Ovary (tissue), 9 donors: ENCODE data around the gene MARCO. TPM values are rescaled to one million over a fixed set of nuclear protein-coding genes. Genes with fewer than 3 reads are reported as not detected.

ENCODE experiments used
- DNase-seq, 5 donors: peaks; one replicate each; pipeline ENCODE4 v3.0.0-alpha.2; 2019 to 2020
- H3K27ac ChIP-seq, 2 donors: fragments of 200-600 bp; one replicate each; pipeline versions ENCODE4 v1.5.1 to v1.8.0; 2019 to 2022
- H3K27me3 ChIP-seq: fragments of 200-600 bp; one replicate; pipeline ENCODE4 v1.8.0; 2022
- H3K36me3 ChIP-seq: fragments of 200-600 bp; sonication (generic); one replicate; pipeline ENCODE4 v1.5.1; 2019
- H3K4me1 ChIP-seq: one replicate; pipeline ENCODE4 v1.8.1; 2013; ENCODE audit warnings: mild to moderate bottlenecking, moderate library complexity; ENCODE audit not compliant: insufficient read depth
- H3K4me3 ChIP-seq: fragments of 200-600 bp; sonication (generic); one replicate; pipeline ENCODE4 v1.5.1; 2017
- H3K9me3 ChIP-seq, 2 donors: fragments of 200-600 bp in 1 of 2; sonication (generic) in 1 of 2; one replicate each; pipeline versions ENCODE4 v1.5.1 to v1.8.1; 2013 to 2019; ENCODE audit warnings: mild to moderate bottlenecking in 1 of 2, moderate library complexity in 1 of 2
- CTCF ChIP-seq, 3 donors: fragments of 450-650 bp in 2 of 3; fragments of 200-600 bp in 1 of 3; IDR thresholded peaks; one replicate each; pipeline versions ENCODE4 v1.5.1 to v1.8.0; 2016 to 2022; ENCODE audit warnings: antibody characterized with exemption in 3 of 3, mild to moderate bottlenecking in 1 of 3
- EP300 ChIP-seq: sonication (generic); formaldehyde crosslinking; IDR thresholded peaks from one replicate; pipeline ENCODE4 v1.6.1; 2017; ENCODE audit warnings: antibody characterized with exemption
- POLR2A ChIP-seq: fragments of 450-650 bp; IDR thresholded peaks from one replicate; pipeline ENCODE4 v1.6.1; 2017; ENCODE audit warnings: antibody characterized with exemption, mild to moderate bottlenecking, moderate library complexity
- WGBS, 3 donors: extraction: QIAGEN DNeasy Blood & Tissue Kit in 1 of 3; methylation state at CpG; one replicate each; pipeline versions ENCODE4 v1.1.5 to v1.1.7; 2013 to 2017; 5-methylcytosine and 5-hydroxymethylcytosine counted together
- intact Hi-C, 4 donors: fragments of 100-400 bp; cut with DNase I; formaldehyde crosslinking; loops; one replicate each; pipeline versions ENCODE4 v1.11.0 to v1.15.1; 2022 to 2023
- polyA plus RNA-seq, 2 donors: library from polyadenylated mRNA; stranded (reverse); fragments of 200-250 nt in 1 of 2; fragments of 350-450 nt in 1 of 2; fragmentation: Illumina TruSeq in 1 of 2; extraction: RNeasy Lipid Tissue Mini Kit (QIAGEN cat#74804) in 1 of 2; gene quantifications; one replicate each; pipeline ENCODE4 v1.2.3, GENCODE V29; 2013 to 2014
- total RNA-seq, 7 donors: library from RNA; depleted of rRNA in 2 of 7; stranded (reverse); fragments of >200 nt in 2 of 7; fragmentation: NEBNext Ultra II Directional in 3 of 7; extraction: Animal tissue kit (Norgen Biotek cat#: 25700) in 3 of 7; gene quantifications; one replicate each; pipeline versions ENCODE4 v1.1.0 to v1.2.4, GENCODE V29; 2016 to 2023
- donor health status: DM: no; HTN: no; CAD: no; lungs with moderate emphysema.
- donor health status: DM: no; HTN: no; CAD: no.
- donor health status: Bipolar disorder and iron deficiency.
- donor health status: DM: yes; HTN: yes; CAD: no.
- donor health status: DM: no; HTN: no; CAD: no.
- donor health status: DM: yes; HTN: yes; CAD: no.

MARCO gene
- total and polyA plus RNA-seq, 9 donors, result 1.1 to 19.9 (median 6.0) TPM

- H3K36me3 ChIP-seq, result no peaks in the 10 kb centered on the region
- TF ChIP-seq EP300 (no peak), POLR2A (no peak), CTCF (IDR thresholded peaks at IDR 0.05) (no peak)
- 56 to 69% (median 59%) methylated on average over 11 of the region's 11 CpGs for WGBS, 3 donors
- no peaks in the 10 kb centered on the region for H3K27me3 ChIP-seq
- no peak overlapping the region for H3K4me3 ChIP-seq
- no peak overlapping the region for H3K27ac ChIP-seq
- H3K4me1 ChIP-seq, result no peaks in the 10 kb centered on the region
- DNase-seq, result no peak
- no peaks in the 10 kb centered on the region for H3K9me3 ChIP-seq
- intact Hi-C loops, result no loop called here
These were observed 38.2 kb upstream of the MARCO start for GRCh38 chr2:118903551-118904479.

DNA sequence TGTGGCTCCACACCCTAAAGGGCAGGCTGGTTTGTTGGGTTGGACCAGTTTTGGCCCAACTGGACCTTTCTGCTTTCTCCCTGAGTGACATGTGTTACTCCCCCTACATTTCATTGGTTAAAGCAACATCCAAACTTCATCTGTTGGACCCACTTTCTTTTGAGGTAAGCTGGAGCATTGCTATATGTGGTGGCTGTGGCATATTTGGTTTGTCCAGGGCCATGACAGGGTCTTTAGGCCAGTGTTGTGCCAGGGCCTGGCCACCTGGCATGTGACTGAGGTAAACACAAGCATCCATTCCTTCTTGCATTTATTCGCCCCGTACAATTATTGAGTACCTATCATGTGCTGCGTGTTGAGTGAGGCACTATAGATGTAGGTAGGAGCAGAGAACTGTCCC, 36.8 kb upstream of the MARCO start:
- DNase-seq, result no peak
- Histone ChIP-seq H3K4me1 (no peaks in the 10 kb centered on the region), H3K36me3 (no peaks in the 10 kb centered on the region), H3K9me3 (no peaks in the 10 kb centered on the region), H3K27me3 (no peaks in the 10 kb centered on the region), H3K27ac (no peak overlapping the region), H3K4me3 (no peak overlapping the region)
- WGBS, 3 donors, result 93 to 95% (median 94%) methylated on average over 3 of the region's 3 CpGs
- TF ChIP-seq CTCF (IDR thresholded peaks at IDR 0.05) (no peak), POLR2A (no peak), EP300 (no peak)
- intact Hi-C loops, result no loop called here

- no peak for DNase-seq
- intact Hi-C loops, result no loop called here
- Histone ChIP-seq H3K9me3 (no peaks in the 10 kb centered on the region), H3K36me3 (no peaks in the 10 kb centered on the region), H3K4me1 (no peaks in the 10 kb centered on the region), H3K27me3 (no peaks in the 10 kb centered on the region), H3K4me3 (no peak overlapping the region), H3K27ac (no peak overlapping the region)
- TF ChIP-seq POLR2A (no peak), CTCF (IDR thresholded peaks at IDR 0.05) (no peak), EP300 (no peak)
- 76 to 88% (median 87%) methylated on average over 4 of the region's 4 CpGs for WGBS, 3 donors
These were observed 35.8 kb upstream of the MARCO start for GRCh38 chr2:118906186-118906585.

- intact Hi-C loops, result no loop called here
- DNase-seq, result no peak
- no peak overlapping the region for H3K4me3 ChIP-seq
- no peaks in the 10 kb centered on the region for H3K4me1 ChIP-seq
- H3K27me3 ChIP-seq, result no peaks in the 10 kb centered on the region
- no peaks in the 10 kb centered on the region for H3K9me3 ChIP-seq
- no peak for TF ChIP-seq CTCF (IDR thresholded peaks at IDR 0.05)
- TF ChIP-seq POLR2A, result no peak
- TF ChIP-seq EP300, result no peak
- 13 to 21% (median 14%) methylated on average over 5 of the region's 5 CpGs for WGBS, 3 donors
- no peaks in the 10 kb centered on the region for H3K36me3 ChIP-seq
- H3K27ac ChIP-seq, result no peak overlapping the region
These were observed 34.2 kb upstream of the MARCO start for GRCh38 chr2:118907759-118908158.
